HG03066 (cell line): ENCODE results near the gene FAM209B.
"Not testable (repeated sequence)": the region's sequence is repeated elsewhere in the genome, so short reads cannot be mapped to it uniquely, and the experiment has no call there.

Experiments used
- ATAC-seq: cut with Tn5 transposase; IDR thresholded peaks from one replicate; pipeline ENCODE4 v1.9.1; 2021; ENCODE audit warnings: low read depth; ENCODE audit not compliant: unreplicated experiment

Gene FAM209B

DNA sequence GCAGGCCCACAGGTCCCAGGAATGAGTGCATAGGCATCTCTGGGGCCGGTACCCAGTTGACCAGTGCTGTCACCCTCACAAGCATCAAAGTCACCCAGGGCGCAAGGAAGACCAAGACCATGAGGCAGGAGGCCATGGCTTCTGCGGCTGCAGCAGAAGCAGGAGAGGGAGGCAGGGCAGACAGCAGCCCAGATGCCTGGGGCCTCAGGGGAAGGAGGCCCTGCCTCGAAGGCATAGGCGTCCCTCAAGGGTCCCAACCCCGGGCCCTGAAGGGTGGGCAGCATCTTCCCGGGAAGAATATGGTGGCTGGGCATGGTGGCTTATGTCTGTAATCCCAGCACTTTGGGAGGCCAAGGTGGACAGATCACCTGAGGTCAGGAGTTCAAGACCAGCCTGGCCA is 5.5 kb upstream of the FAM209B start:
- ATAC-seq = no peak

DNA sequence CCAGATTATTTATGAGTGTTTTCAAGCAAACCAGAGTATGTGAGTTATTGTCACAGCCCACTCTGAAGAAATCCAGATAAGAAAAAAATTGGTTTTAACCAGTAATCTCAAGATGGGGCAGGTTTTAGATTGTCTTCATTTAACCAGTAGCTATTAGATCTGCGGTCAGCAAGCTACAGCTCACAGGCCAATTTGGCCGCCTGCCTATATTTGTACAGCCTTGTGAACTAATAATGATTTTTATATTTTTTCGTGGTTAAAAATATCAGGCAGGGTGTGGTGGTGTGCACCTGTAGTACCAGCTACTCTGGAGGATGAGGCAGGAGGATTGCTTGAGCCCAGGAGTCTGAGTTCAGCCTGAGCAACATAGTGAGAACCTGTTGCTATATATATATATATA is 5.0 kb downstream of the FAM209B start:
- ATAC-seq = no peak

DNA sequence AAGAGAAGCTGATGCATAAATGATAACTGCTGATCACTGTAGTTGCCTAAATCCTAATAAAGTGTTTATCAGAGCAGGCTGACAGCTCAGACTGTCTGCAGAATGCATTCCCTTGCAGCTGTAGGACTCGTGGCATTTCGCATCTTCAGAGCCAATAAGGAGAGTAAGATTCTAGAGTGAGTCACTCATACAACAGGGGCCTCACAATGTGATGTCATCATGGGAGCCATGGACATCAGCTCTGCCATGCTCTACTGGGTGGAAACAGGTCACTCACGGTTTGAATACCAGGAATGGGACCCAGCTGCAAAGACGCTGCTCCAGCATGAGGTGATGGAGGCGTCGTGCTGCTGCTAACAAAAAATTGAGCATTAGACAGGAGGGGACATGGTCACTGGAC is 7.4 kb downstream of the FAM209B start:
- ATAC-seq = no peak

DNA sequence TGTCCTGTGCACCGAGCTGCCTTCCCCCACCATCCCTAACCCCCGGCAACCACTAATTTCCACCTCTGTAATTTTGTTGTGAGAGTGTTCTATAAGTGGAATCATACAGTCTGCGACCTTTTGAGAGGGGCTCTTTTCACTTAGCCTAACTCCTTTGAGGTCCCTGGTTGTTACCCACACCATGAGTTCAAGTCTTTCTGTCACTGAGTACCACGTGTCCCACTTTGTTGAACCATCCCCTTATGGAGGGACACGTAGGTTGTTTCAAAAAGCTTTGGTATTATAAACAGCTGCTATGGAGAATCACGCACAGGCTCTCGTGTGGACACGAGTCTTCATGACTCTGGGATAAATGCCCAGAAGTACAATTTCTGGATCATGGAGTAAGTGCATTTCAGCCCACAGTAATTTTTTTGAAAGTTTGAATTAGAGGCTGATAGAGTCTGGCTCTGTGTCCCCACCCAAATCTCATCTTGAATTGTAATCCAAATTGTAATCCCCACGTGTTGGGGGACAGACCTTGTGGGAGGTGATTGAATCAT is 9.5 kb downstream of the FAM209B start:
- ATAC-seq = no peak

- ATAC-seq = no peak
Observed at GRCh38 chr20:56551571-56551970, 18.5 kb downstream of the FAM209B start.

DNA sequence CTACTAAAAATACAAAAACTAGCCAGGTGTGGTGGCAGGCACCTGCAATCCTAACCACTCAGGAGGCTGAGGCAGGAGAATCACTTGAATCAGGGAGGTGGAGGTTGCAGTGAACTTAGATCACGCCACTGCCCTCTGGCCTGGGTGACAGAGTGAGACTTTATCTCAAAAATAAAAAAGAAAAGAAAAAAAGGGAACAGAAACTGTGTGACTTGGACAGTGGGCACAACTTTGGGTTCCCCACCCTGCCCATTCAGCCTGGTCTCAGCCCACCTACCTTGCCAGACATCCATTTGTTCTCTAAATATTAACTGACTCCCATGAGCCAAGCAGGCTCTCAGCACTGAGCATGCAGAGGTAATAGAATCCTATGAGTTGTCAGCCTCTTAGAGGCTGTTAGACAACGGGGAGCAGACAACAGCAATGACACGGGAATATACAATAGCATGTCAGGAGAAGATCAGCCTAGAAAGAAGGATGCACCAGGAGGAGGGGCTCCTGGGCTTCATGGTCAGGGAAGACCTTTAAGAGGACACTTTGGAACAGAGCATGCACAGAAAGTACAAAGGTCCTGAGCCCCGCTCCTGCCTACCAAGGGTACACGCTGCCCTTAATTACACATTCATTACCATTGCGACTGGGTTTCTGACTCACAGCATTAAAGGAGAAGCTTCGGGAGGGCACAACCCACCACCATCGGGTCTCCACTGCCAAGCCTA is 20.0 kb downstream of the FAM209B start:
- ATAC-seq = no peak

GRCh38 chr20:56554869-56555268 is 21.8 kb downstream of the FAM209B start:
- peak; percentile 78 for ATAC-seq

DNA sequence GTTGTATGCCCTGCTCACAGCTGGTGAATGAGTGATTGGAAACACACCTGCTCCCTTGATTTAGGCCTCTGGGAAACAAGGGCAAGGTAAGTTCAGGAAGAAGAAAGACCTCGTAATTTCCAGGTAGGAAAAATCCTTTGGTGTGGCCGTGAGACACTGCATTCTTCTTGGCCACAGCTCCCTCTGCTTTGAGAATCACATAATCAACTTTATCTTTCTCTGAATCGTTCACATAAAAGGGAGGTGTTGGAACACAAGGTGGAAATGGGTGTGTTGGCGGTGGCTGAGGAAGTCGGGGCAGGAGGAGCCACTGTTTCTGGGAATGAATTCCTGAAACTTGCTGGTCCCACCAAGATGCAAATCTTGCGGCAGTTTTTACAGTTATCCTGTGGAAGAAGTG is 25.9 kb downstream of the FAM209B start:
- no peak for ATAC-seq

DNA sequence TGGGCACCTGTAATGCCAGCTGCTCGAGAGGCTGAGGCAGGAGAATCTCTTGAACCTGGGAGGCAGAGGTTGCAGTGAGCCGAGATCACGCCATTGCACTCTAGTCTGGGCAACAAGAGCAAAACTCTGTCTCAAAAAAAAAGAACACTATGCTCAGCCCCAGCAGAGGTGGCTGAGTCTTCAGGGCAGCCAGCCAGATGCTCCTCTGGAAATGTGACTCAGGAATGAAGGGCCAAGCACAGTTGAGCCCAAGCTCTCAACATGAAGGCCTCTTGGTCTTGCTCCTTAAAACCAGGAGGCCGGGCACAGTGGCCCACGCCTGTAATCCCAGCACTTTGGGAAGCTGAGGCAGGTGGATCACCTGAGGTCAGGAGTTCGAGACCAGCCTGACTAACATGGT is 31.5 kb downstream of the FAM209B start:
- not testable (repeated sequence) for ATAC-seq

- ATAC-seq = no peak
Observed at GRCh38 chr20:56565511-56565910, 32.5 kb downstream of the FAM209B start.

- no peak for ATAC-seq
Observed at GRCh38 chr20:56566621-56567020, 33.6 kb downstream of the FAM209B start.

GRCh38 chr20:56570832-56571231 is 37.8 kb downstream of the FAM209B start:
- no peak for ATAC-seq

- no peak for ATAC-seq
Observed at GRCh38 chr20:56572172-56572571, 39.1 kb downstream of the FAM209B start.

- no peak for ATAC-seq
Observed at GRCh38 chr20:56573986-56574385, 40.9 kb downstream of the FAM209B start.

- ATAC-seq = no peak
Observed at GRCh38 chr20:56574531-56575142, 41.6 kb downstream of the FAM209B start.

DNA sequence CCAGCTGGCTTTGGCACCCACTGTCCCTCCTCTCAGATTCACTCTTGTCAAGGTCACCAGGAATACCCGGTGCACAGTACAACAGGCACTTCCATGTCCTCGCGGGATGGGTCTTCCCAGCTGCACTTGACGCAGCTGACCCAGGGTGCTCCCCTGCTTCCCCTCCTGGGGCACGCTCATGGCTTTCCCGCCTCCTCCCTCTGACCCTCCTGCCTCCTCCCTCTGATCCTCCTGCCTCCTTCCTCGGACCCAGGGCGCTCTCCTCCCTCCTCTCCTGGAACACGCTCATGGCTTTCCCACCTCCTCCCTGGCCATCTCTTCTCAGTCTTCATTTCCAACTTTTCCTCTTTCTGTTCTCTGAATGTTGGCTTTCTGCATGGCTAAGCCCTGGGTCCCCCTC is 42.1 kb downstream of the FAM209B start:
- no peak for ATAC-seq

GRCh38 chr20:56575961-56576360 is 42.9 kb downstream of the FAM209B start:
- no peak for ATAC-seq

- ATAC-seq = no peak
Observed at GRCh38 chr20:56579301-56579710, 46.3 kb downstream of the FAM209B start.

DNA sequence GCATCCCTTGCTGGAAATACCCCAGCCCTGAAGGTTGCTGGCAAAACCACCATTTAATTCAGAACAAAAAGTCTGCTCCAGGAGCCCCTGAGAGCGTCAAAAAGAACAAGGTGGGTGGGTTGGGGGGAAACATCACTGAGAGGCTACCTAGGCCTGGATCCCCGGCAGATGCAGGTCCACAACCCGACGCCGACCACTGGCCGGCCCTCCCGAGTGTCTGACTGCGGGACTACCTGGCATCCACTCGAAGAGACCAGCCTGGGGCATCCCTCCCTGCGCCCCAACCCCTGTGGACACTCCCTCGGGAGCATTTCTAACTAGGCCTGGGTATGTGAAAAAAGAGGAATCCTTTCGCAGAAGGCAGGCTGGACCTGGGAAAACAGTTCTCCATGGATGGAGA is 47.2 kb downstream of the FAM209B start:
- ATAC-seq = no peak

- no peak for ATAC-seq
Observed at GRCh38 chr20:56581701-56582100, 48.7 kb downstream of the FAM209B start.

GRCh38 chr20:56582542-56582941 is 49.5 kb downstream of the FAM209B start:
- ATAC-seq = no peak

DNA sequence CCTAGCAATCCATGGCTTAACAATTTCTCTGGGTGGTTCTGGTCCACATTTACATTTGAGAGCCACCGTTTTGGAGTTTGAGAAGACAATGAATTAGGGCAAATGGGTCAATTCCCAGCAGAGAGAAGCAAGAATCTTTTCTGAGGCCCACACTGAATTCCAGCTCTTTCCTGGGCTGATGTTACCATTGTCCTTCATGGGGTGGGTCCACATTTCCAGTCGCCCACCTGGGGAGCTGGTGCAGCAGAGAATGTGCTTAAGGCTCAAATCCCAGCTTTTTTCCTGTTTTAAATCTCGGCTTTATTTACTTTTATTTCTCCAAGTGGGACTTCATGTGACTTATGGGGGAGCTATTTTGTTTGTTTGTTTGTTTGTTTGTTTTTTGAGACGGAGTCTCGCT is 51.9 kb downstream of the FAM209B start:
- ATAC-seq = no peak
